Hepatocyte (in vitro differentiated cells): ENCODE measurements around the gene FOXK1. TPM values are rescaled to one million over a fixed set of nuclear protein-coding genes. Genes with fewer than 3 reads are reported as not detected.

Source experiments
- DNase-seq: peaks from one replicate; pipeline ENCODE4 v3.0.0-alpha.2; 2016; ENCODE audit warnings: low spot score
- H2AFZ ChIP-seq: fragments of 200-600 bp; sonication (generic); 2 replicates; pipeline ENCODE4 v1.6.0; 2016; ENCODE audit warnings: antibody characterized with exemption, mild to moderate bottlenecking
- H3K27ac ChIP-seq: fragments of 200-600 bp; sonication (generic); 2 replicates; pipeline ENCODE4 v1.5.1; 2016; ENCODE audit warnings: mild to moderate bottlenecking
- H3K27me3 ChIP-seq: fragments of 200-600 bp; sonication (generic); 2 replicates; pipeline ENCODE4 v1.6.1; 2016
- H3K36me3 ChIP-seq: fragments of 200-600 bp; sonication (generic); replicated peaks from 2 replicates; pipeline ENCODE4 v1.5.1; 2016; ENCODE audit warnings: low read depth; ENCODE audit not compliant: insufficient read depth
- H3K4me1 ChIP-seq: fragments of 200-600 bp; sonication (generic); 2 replicates; pipeline ENCODE4 v1.5.1; 2016; ENCODE audit warnings: mild to moderate bottlenecking, moderate library complexity; ENCODE audit not compliant: insufficient read depth
- H3K4me2 ChIP-seq: fragments of 200-600 bp; sonication (generic); 2 replicates; pipeline ENCODE4 v1.6.0; 2016
- H3K4me3 ChIP-seq: fragments of 200-600 bp; sonication (generic); 2 replicates; pipeline ENCODE4 v1.5.1; 2016; ENCODE audit warnings: mild to moderate bottlenecking
- H3K79me2 ChIP-seq: fragments of 200-600 bp; sonication (generic); 2 replicates; pipeline ENCODE4 v1.6.0; 2017; ENCODE audit warnings: mild to moderate bottlenecking
- H3K9me2 ChIP-seq: fragments of 200-600 bp; sonication (generic); replicated peaks from 2 replicates; pipeline ENCODE4 v1.6.0; 2017; ENCODE audit warnings: mild to moderate bottlenecking; ENCODE audit not compliant: insufficient read depth
- H3K9me3 ChIP-seq: fragments of 200-600 bp; sonication (generic); 2 replicates; pipeline ENCODE4 v1.5.1; 2016; ENCODE audit warnings: low read depth, mild to moderate bottlenecking
- H4K20me1 ChIP-seq: fragments of 200-600 bp; sonication (generic); 2 replicates; pipeline ENCODE4 v1.6.0; 2016; ENCODE audit warnings: mild to moderate bottlenecking; ENCODE audit not compliant: insufficient read depth, poor library complexity, severe bottlenecking
- CTCF ChIP-seq: fragments of 200-600 bp; sonication (generic); IDR thresholded peaks from 2 replicates; pipeline ENCODE4 v1.5.1; 2016; ENCODE audit warnings: antibody characterized with exemption, mild to moderate bottlenecking; ENCODE audit not compliant: poor library complexity
- EZH2 ChIP-seq: fragments of 200-600 bp; sonication (generic); IDR thresholded peaks from 2 replicates; pipeline ENCODE4 v1.6.1; 2016; ENCODE audit warnings: antibody characterized with exemption, mild to moderate bottlenecking, borderline replicate concordance
- EZH2phosphoT487 ChIP-seq: fragments of 200-600 bp; sonication (generic); IDR thresholded peaks from one replicate; pipeline ENCODE4 v1.6.1; 2018; ENCODE audit warnings: antibody characterized with exemption, mild to moderate bottlenecking, low read depth, moderate library complexity; ENCODE audit not compliant: unreplicated experiment, severe bottlenecking
- WGBS: methylation state at CpG from one replicate; pipeline ENCODE4 v1.1.6; 2016; ENCODE audit warnings: low lambda C conversion rate; ENCODE audit errors: missing lambda C conversion rate; 5-methylcytosine and 5-hydroxymethylcytosine counted together
- polyA plus RNA-seq: library from polyadenylated mRNA; unstranded; fragments of >200 nt; fragmentation: Nextera tagmentation; extraction: Ambion mirVana; gene quantifications from 2 replicates; pipeline ENCODE4 v1.2.1, GENCODE V29; 2016
- total RNA-seq: library from RNA; depleted of rRNA; stranded (reverse); fragments of >200 nt; gene quantifications from 2 replicates; pipeline ENCODE4 v1.2.3, GENCODE V29; 2014

FOXK1 gene
- total and polyA plus RNA-seq, 2 experiments from 2014 or later: 8.3 to 17.8 TPM

GRCh38 chr7:4769761-4770160 is 87.7 kb downstream of the FOXK1 start:
- no peak for DNase-seq
- H4K20me1 ChIP-seq: no peaks in the 10 kb centered on the region
- TF ChIP-seq EZH2 (no peak), CTCF (no peak)
- WGBS: 77% methylated on average over 7 of the region's 7 CpGs
- no peaks in the 10 kb centered on the region for H3K9me2 ChIP-seq
- H3K27me3 ChIP-seq: no peaks in the 10 kb centered on the region
- no peaks in the 10 kb centered on the region for H3K9me3 ChIP-seq
- no peak overlapping the region for H3K4me3 ChIP-seq
- H3K27ac ChIP-seq: no peak overlapping the region
- no peaks in the 10 kb centered on the region for H3K36me3 ChIP-seq
- H3K4me1 ChIP-seq: no peaks in the 10 kb centered on the region
- H3K79me2 ChIP-seq: peaks cover 9% of the 10 kb centered on the region
- H2AFZ ChIP-seq: no peak overlapping the region
- H3K4me2 ChIP-seq: no peak overlapping the region

DNA sequence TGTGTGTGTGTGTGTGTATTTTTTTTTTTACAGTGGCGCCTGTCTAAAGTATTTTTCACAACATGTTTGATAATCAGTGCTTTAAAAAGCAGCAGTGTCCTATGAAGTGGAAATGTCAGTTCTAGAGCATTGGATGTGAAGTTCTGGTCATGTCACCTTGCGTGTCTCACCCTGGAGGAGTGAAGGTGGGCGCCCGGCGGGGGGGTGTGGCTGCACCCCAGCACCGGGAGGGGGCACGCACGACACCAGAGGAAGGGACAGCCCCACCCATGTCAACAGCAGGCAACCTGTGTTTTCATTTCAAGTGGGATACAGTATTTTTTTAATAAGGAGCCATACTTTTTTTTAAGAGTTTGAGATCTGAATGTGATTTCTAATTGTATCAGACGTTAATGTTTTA is 88.8 kb downstream of the FOXK1 start:
- Histone ChIP-seq H3K4me1 (no peaks in the 10 kb centered on the region), H4K20me1 (no peaks in the 10 kb centered on the region), H3K9me2 (no peaks in the 10 kb centered on the region), H3K79me2 (peaks cover 9% of the 10 kb centered on the region), H3K9me3 (no peaks in the 10 kb centered on the region), H3K4me3 (no peak overlapping the region), H3K4me2 (no peak overlapping the region), H2AFZ (no peak overlapping the region), H3K27ac (no peak overlapping the region), H3K36me3 (no peaks in the 10 kb centered on the region), H3K27me3 (no peaks in the 10 kb centered on the region)
- WGBS: 91% methylated on average over 9 of the region's 9 CpGs
- TF ChIP-seq EZH2 (no peak), CTCF (no peak), EZH2phosphoT487 (no peak)
- DNase-seq: no peak

DNA sequence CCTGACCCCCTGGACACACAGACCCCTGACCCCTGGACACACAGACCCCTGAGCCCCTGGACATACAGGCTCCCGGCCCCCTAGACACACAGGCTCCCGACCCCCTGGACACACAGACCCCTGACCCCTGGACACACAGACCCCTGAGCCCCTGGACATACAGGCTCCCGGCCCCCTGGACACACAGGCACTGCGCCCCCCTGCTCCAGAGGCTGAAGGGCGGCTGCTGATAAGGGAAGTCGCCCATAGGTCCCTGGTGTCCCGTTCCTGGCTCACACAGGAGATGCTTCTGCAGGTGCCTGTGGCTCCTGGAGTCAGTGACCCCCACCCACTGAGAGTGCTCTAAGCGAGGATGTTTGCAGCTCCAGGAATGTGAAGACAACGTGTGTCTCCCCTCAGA is 89.6 kb downstream of the FOXK1 start:
- WGBS: 97% methylated on average over 6 of the region's 9 CpGs

More for the DNA sequence above, 89.6 kb downstream of the FOXK1 start:
- Histone ChIP-seq H3K4me1 (peaks cover 4% of the 10 kb centered on the region), H2AFZ (no peak overlapping the region), H3K9me3 (no peaks in the 10 kb centered on the region), H4K20me1 (no peaks in the 10 kb centered on the region), H3K9me2 (no peaks in the 10 kb centered on the region), H3K4me3 (no peak overlapping the region), H3K27me3 (no peaks in the 10 kb centered on the region), H3K27ac (no peak overlapping the region), H3K4me2 (no peak overlapping the region), H3K36me3 (no peaks in the 10 kb centered on the region), H3K79me2 (peaks cover 17% of the 10 kb centered on the region)
- no peak for TF ChIP-seq EZH2
- TF ChIP-seq EZH2phosphoT487: no peak
- TF ChIP-seq CTCF: no peak
- no peak for DNase-seq
